ENCODE data around the gene NR6A1.
"Not testable (repeated sequence)": the region's sequence is repeated elsewhere in the genome, so short reads cannot be mapped to it uniquely, and the experiment has no call there.

NR6A1 gene

GRCh38 chr9:124776618-124776953, 5.5 kb upstream of the NR6A1 start:
- no peak for DNase-seq

DNA sequence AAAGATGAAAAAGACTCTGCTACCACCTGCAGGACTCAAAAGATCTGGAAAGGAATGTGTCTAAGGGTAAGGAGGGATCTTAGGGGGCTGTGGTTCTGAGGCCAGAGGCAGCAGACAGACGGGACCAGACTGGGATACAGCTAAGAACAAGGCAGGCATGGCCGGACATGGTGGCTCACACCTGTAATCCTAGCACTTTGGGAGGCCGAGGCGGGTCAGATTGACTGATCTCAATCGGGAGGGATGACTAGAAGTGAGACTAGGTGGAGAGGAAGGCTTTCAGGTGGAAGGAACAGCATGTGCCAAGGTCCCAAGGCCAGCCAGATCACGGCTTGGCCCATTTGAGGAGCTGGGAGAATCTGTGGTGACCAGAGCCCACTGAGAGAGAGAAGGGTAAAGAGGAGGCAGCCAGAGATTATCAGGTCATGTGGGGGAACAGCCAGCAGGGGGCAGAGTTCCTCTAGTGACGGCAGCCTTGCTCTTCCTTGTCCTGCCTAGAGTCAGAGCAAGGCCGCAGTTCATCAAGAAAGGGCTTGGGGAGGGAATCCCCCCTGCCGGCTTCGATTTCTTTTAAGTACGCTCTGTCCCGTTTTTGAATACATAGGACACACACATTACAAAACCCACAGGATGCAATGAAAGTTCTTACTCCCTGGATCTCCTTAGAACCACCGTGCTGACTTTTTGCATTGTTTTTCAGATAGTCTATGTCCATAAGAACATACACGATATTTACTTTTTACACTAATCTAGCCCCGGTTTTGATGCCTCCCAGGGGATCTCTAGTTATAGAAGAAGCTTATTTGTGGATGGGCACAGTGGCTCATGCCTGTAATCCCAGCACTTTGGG, 3.2 kb upstream of the NR6A1 start:
- DNase-seq = peak; percentile 86

- no peak for DNase-seq
These were observed 2.5 kb upstream of the NR6A1 start for GRCh38 chr9:124773473-124774128.

- DNase-seq = not testable (repeated sequence)
These were observed 1.8 kb upstream of the NR6A1 start for GRCh38 chr9:124772877-124773276.

DNA sequence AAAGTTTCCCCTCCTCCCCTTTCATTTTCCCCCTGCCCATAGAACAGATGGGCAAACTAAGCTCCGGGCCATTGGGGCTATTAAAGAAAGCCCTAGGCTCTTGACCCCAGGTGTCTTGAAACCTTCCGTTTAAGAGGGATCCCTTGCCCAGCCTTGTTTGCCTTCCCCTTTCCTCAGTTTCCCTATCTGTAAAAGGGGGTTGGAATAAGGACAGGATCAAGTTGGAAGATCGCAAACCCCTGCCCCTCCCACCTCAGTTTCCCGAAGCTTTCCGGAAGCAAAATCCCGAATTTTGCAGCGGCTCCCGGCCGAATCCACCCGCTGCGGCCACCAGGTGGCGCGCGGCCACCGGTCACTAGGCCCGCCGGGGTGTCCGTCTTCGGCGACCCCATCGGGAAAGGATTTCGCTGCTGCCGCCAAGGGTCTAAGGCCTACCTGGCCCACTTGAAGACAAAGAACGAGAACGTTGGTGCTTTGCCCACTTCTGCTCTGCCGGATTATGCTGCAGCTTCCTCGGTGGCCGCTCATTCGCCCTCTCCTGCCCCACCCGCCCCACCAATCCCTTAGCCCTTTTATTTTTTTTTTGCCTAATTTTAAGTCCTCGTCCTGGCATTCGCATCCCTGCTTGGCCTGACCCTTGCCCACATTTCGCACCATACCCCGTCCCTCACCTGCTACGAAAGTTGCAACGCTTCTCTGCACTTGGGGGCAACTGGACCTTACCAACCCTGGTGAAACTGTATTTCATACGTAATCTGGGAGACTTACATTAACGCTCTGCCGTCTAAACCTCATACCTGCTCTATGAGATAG, 962 bp upstream of the NR6A1 start:
- DNase-seq = peak; percentile 38

DNA sequence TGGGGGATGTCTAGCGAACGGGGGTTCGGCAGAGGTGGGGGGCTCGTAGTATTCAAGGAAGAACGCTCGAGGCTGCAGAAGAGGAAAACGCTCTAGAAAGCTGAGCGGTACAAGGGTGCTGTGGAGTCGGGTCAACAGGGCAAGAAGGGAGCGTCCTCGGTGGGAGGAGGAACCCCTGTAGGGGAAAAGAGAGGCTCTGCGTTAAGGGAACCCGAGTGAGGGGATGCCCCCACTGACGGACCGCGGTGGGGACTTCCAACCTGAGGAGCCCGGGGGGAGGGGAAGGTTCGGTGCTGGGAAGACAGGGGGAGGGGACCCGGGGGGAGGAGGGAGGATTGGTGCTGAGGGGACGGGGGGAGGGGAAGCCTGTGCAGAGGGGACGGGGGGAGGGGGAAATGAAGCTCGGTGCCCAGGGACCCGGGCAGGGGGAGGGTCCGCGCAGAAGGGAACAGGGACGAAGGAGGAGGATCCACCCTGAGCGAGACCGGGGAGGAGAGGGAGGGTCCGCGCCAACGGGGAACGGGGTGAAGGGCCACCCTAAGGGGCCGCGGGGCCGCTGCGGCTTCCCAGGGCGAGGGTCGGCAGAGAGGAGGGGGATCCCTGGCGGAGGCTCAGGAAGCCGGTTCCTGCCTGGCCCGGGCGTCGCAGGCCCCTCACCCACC, 621 bp downstream of the NR6A1 start:
- peak; percentile 47 for DNase-seq

GRCh38 chr9:124769549-124770358, 1.4 kb downstream of the NR6A1 start:
- no peak for DNase-seq

DNA sequence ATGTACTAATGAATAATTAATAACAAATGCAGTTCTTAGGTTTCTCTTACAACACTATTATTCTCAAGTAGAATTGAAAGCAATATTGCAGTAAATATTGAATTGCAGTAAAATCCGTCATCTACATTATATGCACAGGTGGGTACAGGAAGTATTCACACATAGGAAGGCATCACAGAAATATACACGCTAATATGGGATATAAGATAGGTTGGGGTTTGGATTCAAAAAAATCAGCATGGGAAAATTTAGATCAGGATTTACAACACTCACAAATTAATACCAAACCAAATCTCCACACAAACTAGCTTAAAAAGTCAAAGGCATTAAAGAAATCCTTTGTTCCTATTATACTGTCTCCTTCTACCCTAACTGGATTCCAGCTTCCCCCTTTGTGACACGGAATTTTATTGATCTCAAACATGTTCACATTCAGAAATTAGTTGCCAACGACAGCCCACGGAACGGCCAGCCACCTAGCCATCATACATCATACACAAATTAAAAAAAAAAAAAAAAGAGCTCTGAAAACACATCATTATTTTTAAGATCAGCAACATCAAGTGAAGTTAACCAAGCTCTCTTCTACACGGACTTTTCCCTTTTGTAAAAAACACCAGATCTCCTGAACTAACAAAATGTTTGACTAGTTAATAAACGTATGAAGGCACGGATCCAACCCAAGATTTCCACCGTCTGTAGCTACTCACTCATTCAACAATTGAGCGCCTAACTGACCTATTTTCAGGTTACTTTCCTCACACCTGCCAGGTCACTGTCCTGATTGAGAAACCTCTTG, 2.2 kb downstream of the NR6A1 start:
- DNase-seq = no peak

GRCh38 chr9:124768334-124768733, 2.8 kb downstream of the NR6A1 start:
- DNase-seq = no peak

DNA sequence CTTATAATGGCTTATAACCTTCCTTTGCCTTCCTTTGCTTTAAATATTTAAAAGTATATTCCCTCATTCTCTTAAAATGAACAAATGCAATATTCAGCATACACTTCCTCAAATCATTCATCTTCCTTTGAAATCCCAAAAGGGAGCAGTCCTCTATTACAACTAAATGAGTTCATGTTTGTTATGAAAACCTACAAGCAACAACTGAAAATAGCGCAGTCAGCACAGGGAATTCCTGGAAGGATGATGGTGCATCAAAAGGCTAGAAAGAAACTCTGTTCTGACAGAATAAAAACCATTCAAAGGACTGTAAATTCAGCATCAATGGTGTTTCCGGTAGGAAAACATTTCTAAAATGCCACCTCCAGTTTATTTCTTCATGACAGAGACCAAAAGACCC, 3.3 kb downstream of the NR6A1 start:
- DNase-seq = no peak

DNA sequence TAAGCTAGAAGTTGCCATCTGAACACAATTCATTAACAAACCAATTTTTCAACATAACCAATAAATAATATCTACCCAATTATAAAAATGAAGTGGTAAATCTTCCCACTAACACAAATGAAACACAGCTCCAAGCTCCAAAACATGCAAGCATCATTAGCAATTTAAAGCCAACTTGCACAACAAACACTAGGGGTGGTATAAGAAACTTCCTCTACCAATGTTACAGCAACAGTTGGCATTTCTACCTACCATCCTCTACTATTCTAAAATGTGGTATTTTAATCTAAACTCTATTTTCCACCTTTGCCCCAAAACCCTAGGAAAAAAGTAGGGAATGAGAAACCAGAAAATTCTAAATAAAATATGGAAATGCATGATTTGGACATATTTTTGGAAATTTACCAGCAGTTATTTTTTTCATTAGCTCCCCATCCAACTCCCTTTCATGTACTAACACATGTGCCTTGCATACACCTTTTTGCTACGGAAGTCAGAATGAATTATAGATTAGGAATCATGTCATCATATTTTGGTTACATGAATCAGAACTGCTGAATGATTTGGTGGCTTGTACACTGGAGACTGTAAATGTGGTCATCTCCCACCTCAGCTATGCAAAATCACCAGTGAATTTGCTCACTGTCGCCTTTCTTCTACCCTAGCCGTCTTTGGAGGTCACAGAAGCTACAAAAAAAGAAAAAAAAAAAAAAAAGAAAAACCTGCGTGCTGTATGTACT, 4.1 kb downstream of the NR6A1 start:
- no peak for DNase-seq

- DNase-seq = no peak
These were observed 4.8 kb downstream of the NR6A1 start for GRCh38 chr9:124766326-124766725.

GRCh38 chr9:124765439-124765835, 5.7 kb downstream of the NR6A1 start:
- DNase-seq = no peak

DNA sequence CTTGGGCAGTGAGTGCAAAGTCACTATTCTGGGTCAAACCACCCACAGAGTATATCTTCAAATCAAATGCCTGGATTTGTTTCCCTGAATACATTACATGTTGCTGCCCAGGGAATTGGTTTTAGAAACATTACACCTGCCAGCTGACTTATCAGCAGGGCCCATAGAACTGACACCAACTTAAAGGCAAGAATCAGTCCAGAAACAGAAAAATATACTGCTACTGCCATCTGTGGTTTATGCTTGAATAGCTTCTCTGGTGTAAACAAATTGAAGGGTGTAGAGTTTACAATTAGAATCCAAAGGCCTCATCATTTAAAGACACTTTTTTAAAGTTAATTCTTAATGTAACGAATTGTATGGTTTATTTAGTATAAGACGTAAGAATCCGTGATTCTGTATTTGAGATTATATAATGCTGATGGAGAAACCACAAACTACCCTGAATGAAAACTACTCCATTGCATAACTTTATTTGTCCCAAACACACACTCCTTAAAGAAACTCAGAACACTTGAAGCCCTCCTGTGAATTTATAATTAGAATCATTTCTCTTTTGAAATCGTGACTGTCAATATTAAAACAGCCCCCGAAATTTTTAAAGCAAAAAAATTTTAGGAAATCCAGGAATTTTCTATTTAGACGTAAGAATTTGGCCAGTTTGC, 6.2 kb downstream of the NR6A1 start:
- DNase-seq = no peak

DNA sequence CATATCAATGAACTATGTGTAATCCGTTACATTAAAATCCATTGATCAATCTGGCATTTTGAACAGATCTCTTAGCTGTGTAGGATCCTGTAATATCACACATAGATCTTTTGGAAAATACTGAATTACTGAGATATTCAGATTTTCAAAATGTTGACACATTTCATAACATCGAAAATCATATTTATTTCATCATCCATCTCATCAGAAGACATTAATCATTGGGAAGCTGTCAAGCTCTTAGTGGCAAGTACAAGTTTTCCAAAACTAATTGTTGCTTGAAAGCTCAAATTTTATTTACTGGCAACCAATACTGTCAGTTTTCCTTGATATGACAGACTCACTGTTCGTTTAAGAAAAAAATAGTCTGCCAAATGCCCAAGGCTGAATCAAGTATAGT, 8.5 kb downstream of the NR6A1 start:
- no peak for DNase-seq

GRCh38 chr9:124761710-124762109, 9.4 kb downstream of the NR6A1 start:
- no peak for DNase-seq

DNA sequence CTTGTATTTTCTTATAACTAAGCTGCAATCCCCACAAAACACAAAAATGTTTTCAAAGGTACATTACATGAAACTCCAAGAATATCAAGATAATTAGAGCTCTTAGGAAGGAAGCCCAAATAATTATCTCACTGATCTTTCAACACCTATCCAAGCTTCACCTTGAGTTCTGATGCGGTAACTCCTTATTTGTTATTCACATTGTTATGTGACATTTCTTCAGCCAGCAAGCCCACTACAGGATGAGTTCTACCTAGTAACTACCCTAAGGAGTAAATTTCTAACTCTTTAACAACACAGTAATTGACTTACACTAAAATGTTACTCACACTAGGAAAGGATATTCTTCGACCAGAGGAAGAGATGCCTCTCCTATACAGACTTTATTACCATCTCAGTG, 9.9 kb downstream of the NR6A1 start:
- DNase-seq = no peak

- DNase-seq = no peak
These were observed 10.4 kb downstream of the NR6A1 start for GRCh38 chr9:124760719-124761118.

DNA sequence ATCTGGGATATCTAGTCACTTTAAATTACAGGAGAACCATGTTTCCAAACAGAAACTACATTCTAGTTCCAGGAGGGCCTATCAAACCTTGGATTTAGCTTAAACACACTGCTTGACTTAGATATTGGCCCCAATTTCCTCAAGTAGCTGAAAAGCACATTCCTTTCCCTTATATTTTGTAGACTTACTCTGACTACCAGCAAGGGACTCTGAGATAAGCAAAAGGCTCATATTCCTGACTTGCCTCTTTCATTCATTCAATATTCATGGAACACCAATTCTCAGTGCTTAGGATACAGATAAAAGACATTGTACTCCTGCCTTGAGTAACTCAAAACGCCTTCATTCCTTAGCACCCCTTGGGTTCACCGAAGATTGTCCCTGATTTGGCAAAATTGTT, 11.8 kb downstream of the NR6A1 start:
- DNase-seq = no peak

DNA sequence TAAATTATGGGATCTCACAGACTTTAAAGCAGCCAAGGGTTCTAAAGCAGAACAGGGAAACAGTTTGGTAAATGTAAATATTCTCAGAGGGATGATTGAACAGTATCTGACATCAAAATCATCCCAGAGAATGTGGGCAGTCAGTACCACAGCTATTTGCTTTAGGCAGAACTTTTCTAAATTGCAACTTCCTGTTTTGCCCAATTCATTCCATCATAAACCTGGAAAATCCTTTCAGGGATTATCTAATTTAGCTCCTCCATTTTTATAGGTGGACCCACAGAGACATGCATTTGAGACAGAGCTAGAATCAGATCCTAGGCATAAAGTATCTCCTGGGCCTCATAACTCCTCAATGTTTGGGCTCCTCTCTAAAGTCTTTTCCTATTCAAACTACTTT, 12.4 kb downstream of the NR6A1 start:
- no peak for DNase-seq

Measured in CD4-positive, alpha-beta T cell treated with Interleukin-17A for 1 hour (primary cell).